K562 (cell line): ENCODE data around the gene AKNA. TPM values are rescaled to one million over a fixed set of nuclear protein-coding genes. Genes with fewer than 3 reads are reported as not detected.
A peak's percentile ranks its signal among the peaks of the same experiment; 100 is the strongest.

Source experiments
- CAMTA2 ChIP-seq: fragments of 250-450 bp; sonication (Bioruptor Pico); conservative IDR thresholded peaks from 2 replicates; pipeline ENCODE4 v1.5.1; 2022
- CBX3 ChIP-seq, 2 experiments: IDR thresholded peaks; 1 replicate in 1 of 2; 2 replicates in 1 of 2; pipeline ENCODE4 v1.6.1; 2012; ENCODE audit warnings: inconsistent platforms in 2 of 2, low read length in 2 of 2, borderline replicate concordance in 1 of 2, control low read depth in 1 of 2
- COPS2 ChIP-seq: fragments of 450-650 bp; conservative IDR thresholded peaks from 2 replicates; pipeline ENCODE4 v1.6.1; 2016; ENCODE audit warnings: mild to moderate bottlenecking, moderate library complexity
- ESRRB ChIP-seq: fragments of 250-450 bp; sonication (Bioruptor Pico); IDR thresholded peaks from 2 replicates; pipeline ENCODE4 v1.5.0; 2020; ENCODE audit warnings: mild to moderate bottlenecking, moderate library complexity, borderline replicate concordance
- FOSL1 ChIP-seq: fragments of 200-800 bp; sonication (Bioruptor generic); conservative IDR thresholded peaks from 2 replicates; pipeline ENCODE4 v1.6.1; 2016; ENCODE audit warnings: missing genetic modification characterization, missing compliant biosample characterization
- GATAD2A ChIP-seq: fragments of 450-650 bp; IDR thresholded peaks from 2 replicates; pipeline ENCODE4 v1.6.1; 2017
- HNRNPLL ChIP-seq: fragments of 200-400 bp; formaldehyde crosslinking; IDR thresholded peaks from 2 replicates; pipeline ENCODE4 v1.6.1; 2017; ENCODE audit warnings: low read length, low read depth, mild to moderate bottlenecking; ENCODE audit not compliant: poor library complexity, severe bottlenecking
- KDM1A ChIP-seq, 2 experiments: fragments of 450-650 bp; IDR thresholded peaks; 2 replicates each; pipeline ENCODE4 v1.6.1; 2016; ENCODE audit warnings: mild to moderate bottlenecking in 2 of 2
- LCOR ChIP-seq: sonication (generic); formaldehyde crosslinking; IDR thresholded peaks from 2 replicates; pipeline ENCODE4 v1.8.0; 2022; ENCODE audit warnings: mild to moderate bottlenecking, missing genetic modification reagents
- NCOA1 ChIP-seq: fragments of 450-650 bp; IDR thresholded peaks from 2 replicates; pipeline ENCODE4 v1.6.1; 2016; ENCODE audit warnings: low read depth
- RBM34 ChIP-seq: fragments of 200-400 bp; formaldehyde crosslinking; IDR thresholded peaks from 2 replicates; pipeline ENCODE4 v1.6.1; 2018; ENCODE audit warnings: low read length, borderline replicate concordance; ENCODE audit not compliant: insufficient read depth
- TAF9B ChIP-seq: fragments of 450-650 bp; IDR thresholded peaks from 2 replicates; pipeline ENCODE4 v1.6.1; 2018; ENCODE audit warnings: mild to moderate bottlenecking; ENCODE audit not compliant: partially characterized antibody
- TBP ChIP-seq: optimal IDR thresholded peaks from 2 replicates; pipeline ENCODE3; 2011; ENCODE audit warnings: low read depth, low read length, improper control_type of control experiment
- TCF7L2 ChIP-seq: fragments of 150-350 bp; IDR thresholded peaks from 2 replicates; pipeline ENCODE4 v1.6.1; 2016; ENCODE audit warnings: low read depth, mild to moderate bottlenecking, low read length, moderate library complexity
- ZNF384 ChIP-seq: IDR thresholded peaks from 2 replicates; pipeline ENCODE4 v1.6.1; 2012; ENCODE audit warnings: low read depth, low read length, improper control_type of control experiment
- ZNF766 ChIP-seq: fragments of 200-800 bp; sonication (Bioruptor generic); conservative IDR thresholded peaks from 2 replicates; pipeline ENCODE4 v1.6.1; 2016; ENCODE audit warnings: missing genetic modification characterization, missing compliant biosample characterization
- polyA plus RNA-seq, 8 experiments: library from polyadenylated mRNA; depleted of rRNA in 4 of 8; stranded (reverse) in 5 of 8; unstranded in 3 of 8; fragments of >200 nt; fragmentation: Nextera tagmentation in 2 of 8; fragmentation: Illumina TruSeq in 1 of 8; extraction: Ambion mirVana in 2 of 8; extraction: Trizol in 1 of 8; gene quantifications; 2 replicates each; pipeline versions ENCODE4 v1.2.1 to v1.2.3, GENCODE V29; 2011 to 2014; ENCODE audit warnings: inconsistent platforms in 1 of 8, missing spikeins in 1 of 8
- total RNA-seq, 7 experiments: library from RNA; depleted of rRNA in 6 of 7; stranded (reverse); fragments of >200 nt in 6 of 7; fragmentation: Illumina TruSeq in 2 of 7; extraction: Trizol in 2 of 7; gene quantifications; 2 replicates each; pipeline versions ENCODE4 v1.2.1 to v1.2.3, GENCODE V29; 2011 to 2021; ENCODE audit warnings: low replicate concordance in 1 of 7
- TF ChIP-seq, protein P1 (sequence below), 2 experiments: fragments of 450-650 bp; conservative IDR thresholded peaks; 2 replicates each; pipeline ENCODE4 v1.6.1; 2017; ENCODE audit warnings: mild to moderate bottlenecking in 2 of 2, moderate library complexity in 2 of 2
- TF ChIP-seq, protein P2 (sequence below): fragments of 250-450 bp; sonication (Bioruptor Pico); IDR thresholded peaks from 2 replicates; pipeline ENCODE4 v1.4.0; 2020; ENCODE audit warnings: mild to moderate bottlenecking
- TF ChIP-seq, protein P3 (sequence below): fragments of 250-450 bp; sonication (Bioruptor Pico); IDR thresholded peaks from 2 replicates; pipeline ENCODE4 v1.5.1; 2021; ENCODE audit warnings: mild to moderate bottlenecking
- TF ChIP-seq, protein P4 (sequence below): fragments of 450-650 bp; IDR thresholded peaks from 2 replicates; pipeline ENCODE4 v1.6.1; 2016
- TF ChIP-seq, protein P5 (sequence below): fragments of 450-650 bp; IDR thresholded peaks from 2 replicates; pipeline ENCODE4 v1.6.1; 2016; ENCODE audit warnings: borderline replicate concordance

AKNA gene
- total and polyA plus RNA-seq, 9 of the 15 experiments (the other 6 are each of a cell fraction or from before 2014, with no cell fraction given), result 0.29 to 20.5 (median 3.9) TPM

DNA sequence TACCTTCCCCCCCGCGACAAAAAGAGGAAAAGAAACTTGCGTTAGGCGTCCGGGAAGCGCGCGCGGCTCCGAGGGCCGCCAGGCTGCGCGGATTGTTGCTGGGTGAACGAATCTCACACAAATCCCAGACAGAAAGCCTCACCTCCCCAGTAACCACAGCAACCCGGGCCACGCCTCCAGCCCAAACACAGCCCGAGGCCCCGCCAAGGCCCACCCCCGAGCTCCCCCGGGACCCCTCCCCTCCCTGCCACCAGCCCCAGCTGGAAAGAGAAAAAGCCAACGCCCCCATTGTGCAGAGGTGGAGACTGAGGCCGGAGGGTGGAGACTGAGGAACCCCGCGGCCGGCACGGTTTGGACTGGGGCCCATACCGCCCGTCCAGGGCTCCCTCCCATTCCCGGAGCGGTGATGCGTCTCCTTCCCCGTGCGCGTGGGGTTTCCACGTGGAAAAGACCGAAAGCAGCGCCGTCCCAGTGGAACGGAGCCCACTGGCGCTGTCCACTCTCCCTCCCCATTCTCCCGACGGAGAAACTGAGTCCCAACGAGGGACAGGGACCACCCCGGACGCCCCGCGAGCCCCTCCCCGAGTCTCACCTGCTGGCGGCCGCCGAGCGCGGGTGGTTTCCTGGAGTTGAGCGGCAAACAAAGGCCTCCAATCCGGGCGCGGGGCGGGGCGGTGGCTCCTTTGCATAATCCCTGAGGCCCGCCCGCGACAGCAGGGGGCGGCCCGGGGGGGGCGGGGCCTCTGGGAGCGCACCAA lies 10.2 kb upstream of the AKNA start (continued):
- TF ChIP-seq TAF9B (no peak), HNRNPLL (no peak), KDM1A (IDR thresholded peaks at IDR 0.05) (peak; percentile 73 to 85), GATAD2A (0 out of 2 replicates have a peak, but pooled peaks have one; percentile 46), CBX3 (IDR thresholded peaks at IDR 0.05; ENCODE audit: borderline replicate concordance in 1 of 2, low read length in 2 of 2) (no peak), LCOR (no peak; the same call in 1 of the 2 replicates), ZNF766 (CRISPR knock-in tag) (peak; percentile 65; the same call in 1 of the 2 replicates), ZNF384 (no peak), CAMTA2 (CRISPR knock-in tag) (no peak), COPS2 (no peak), FOSL1 (tag) (no peak), TBP (peak; percentile 31), ESRRB (CRISPR knock-in tag) (no peak), TCF7L2 (no peak), NCOA1 (no peak), RBM34 (no peak)
- TF ChIP-seq, protein P1, sequence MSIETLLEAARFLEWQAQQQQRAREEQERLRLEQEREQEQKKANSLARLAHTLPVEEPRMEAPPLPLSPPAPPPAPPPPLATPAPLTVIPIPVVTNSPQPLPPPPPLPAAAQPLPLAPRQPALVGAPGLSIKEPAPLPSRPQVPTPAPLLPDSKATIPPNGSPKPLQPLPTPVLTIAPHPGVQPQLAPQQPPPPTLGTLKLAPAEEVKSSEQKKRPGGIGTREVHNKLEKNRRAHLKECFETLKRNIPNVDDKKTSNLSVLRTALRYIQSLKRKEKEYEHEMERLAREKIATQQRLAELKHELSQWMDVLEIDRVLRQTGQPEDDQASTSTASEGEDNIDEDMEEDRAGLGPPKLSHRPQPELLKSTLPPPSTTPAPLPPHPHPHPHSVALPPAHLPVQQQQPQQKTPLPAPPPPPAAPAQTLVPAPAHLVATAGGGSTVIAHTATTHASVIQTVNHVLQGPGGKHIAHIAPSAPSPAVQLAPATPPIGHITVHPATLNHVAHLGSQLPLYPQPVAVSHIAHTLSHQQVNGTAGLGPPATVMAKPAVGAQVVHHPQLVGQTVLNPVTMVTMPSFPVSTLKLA (conservative IDR thresholded peaks at IDR 0.05), result peak; percentile 82 to 92
- TF ChIP-seq, protein P2, sequence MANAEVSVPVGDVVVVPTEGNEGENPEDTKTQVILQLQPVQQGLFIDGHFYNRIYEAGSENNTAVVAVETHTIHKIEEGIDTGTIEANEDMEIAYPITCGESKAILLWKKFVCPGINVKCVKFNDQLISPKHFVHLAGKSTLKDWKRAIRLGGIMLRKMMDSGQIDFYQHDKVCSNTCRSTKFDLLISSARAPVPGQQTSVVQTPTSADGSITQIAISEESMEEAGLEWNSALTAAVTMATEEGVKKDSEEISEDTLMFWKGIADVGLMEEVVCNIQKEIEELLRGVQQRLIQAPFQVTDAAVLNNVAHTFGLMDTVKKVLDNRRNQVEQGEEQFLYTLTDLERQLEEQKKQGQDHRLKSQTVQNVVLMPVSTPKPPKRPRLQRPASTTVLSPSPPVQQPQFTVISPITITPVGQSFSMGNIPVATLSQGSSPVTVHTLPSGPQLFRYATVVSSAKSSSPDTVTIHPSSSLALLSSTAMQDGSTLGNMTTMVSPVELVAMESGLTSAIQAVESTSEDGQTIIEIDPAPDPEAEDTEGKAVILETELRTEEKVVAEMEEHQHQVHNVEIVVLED (CRISPR knock-in tag), result no peak
- TF ChIP-seq, protein P3, sequence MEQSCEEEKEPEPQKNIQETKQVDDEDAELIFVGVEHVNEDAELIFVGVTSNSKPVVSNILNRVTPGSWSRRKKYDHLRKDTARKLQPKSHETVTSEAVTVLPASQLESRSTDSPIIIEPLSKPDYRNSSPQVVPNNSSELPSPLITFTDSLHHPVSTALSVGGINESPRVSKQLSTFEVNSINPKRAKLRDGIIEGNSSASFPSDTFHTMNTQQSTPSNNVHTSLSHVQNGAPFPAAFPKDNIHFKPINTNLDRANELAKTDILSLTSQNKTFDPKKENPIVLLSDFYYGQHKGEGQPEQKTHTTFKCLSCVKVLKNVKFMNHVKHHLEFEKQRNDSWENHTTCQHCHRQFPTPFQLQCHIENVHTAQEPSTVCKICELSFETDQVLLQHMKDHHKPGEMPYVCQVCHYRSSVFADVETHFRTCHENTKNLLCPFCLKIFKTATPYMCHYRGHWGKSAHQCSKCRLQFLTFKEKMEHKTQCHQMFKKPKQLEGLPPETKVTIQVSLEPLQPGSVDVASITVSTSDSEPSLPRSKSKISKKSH (CRISPR knock-in tag), result no peak
- TF ChIP-seq, protein P4, sequence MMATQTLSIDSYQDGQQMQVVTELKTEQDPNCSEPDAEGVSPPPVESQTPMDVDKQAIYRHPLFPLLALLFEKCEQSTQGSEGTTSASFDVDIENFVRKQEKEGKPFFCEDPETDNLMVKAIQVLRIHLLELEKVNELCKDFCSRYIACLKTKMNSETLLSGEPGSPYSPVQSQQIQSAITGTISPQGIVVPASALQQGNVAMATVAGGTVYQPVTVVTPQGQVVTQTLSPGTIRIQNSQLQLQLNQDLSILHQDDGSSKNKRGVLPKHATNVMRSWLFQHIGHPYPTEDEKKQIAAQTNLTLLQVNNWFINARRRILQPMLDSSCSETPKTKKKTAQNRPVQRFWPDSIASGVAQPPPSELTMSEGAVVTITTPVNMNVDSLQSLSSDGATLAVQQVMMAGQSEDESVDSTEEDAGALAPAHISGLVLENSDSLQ, result peak; percentile 94
- TF ChIP-seq, protein P5, sequence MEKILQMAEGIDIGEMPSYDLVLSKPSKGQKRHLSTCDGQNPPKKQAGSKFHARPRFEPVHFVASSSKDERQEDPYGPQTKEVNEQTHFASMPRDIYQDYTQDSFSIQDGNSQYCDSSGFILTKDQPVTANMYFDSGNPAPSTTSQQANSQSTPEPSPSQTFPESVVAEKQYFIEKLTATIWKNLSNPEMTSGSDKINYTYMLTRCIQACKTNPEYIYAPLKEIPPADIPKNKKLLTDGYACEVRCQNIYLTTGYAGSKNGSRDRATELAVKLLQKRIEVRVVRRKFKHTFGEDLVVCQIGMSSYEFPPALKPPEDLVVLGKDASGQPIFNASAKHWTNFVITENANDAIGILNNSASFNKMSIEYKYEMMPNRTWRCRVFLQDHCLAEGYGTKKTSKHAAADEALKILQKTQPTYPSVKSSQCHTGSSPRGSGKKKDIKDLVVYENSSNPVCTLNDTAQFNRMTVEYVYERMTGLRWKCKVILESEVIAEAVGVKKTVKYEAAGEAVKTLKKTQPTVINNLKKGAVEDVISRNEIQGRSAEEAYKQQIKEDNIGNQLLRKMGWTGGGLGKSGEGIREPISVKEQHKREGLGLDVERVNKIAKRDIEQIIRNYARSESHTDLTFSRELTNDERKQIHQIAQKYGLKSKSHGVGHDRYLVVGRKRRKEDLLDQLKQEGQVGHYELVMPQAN, result peak; percentile 78; the same call in 1 of the 2 replicates
